Superior temporal gyrus (tissue), 1 donor: ENCODE results near the gene CELF1.
"Not testable (repeated sequence)": the region's sequence is repeated elsewhere in the genome, so short reads cannot be mapped to it uniquely, and the experiment has no call there.

Experiments
- DNase-seq: peaks from one replicate; pipeline ENCODE4 v3.0.0-alpha.2; 2016; ENCODE audit errors: extremely low spot score

Gene CELF1

DNA sequence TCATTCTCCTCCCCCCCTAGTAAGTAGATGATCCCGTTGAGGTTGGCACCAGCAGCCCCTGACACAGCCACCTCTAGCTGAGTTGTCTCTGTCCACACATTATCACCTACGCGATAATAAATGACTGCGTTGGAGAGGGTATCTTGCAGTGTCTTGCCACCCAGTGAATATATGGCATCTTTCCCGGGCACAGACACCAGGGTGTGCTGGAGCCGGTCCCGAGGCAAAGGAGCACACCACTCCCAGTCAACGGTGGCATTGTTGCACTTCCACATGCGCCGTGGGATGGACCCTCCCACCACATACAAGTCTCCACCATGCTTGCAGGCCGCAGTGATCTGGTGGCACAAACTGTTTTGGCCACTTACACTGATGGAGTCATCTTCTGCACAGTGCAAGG is 20.4 kb upstream of the CELF1 start:
- DNase-seq = peak; percentile 71

DNA sequence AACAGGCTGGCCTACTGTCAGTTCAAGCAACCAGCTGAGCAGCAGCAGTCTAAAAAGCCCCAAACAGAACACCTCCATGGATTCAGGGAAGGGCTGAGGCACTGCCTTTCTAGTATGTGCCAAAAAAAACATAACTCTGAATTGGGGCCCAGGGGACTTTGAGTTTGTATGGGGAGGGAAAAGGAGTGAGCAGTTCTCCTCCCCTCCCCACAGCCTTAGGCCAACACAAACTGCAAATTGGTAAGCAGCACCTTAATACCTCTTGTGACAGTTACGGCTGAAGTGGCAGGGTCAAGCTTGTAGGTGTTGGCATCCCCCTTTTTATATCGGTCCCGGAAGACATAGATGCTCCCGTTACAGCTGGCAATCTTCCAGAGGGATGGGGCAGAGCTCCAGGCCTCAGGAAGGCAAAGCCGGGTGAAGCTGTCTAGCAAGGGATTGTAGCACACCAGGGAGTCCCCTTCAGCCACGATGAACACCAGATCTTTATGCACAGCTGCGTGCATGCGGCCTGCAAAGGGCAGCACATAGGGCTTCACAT is 19.9 kb upstream of the CELF1 start:
- peak; percentile 34 for DNase-seq

DNA sequence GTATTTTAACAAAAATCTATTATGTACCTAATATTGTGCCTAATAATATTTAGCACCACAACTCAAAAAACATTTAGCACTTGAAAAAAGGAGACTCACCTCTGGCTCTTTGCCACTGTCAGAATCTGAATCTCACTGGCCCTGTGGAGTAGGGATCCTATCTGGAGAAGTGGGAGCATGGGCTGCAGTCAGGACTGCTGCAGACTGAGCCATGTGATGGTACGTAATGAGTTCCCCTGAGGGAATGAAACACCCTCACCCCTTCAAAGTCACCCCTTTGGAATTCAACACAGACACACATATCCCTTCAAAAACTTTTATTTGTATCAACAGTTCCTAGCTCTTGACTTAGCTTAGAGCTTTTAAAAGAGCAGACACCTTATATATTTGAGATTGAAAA is 19.0 kb upstream of the CELF1 start:
- DNase-seq = peak; percentile 13

DNA sequence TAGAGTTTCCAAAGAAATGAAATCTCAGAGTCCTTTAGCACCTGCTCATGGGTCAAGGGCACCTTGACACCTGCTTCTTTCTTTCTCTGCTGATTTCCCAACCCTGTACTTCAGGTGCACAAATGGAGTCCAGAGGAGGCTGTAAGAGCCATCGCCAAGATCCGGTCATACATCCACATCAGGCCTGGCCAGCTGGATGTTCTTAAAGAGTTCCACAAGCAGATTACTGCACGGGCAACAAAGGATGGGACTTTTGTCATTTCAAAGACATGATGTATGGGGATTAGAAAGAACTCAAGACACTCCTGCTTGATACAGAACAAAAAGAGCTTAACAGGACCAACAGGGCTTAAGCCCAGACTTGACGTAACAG is 18.4 kb upstream of the CELF1 start:
- no peak for DNase-seq

DNA sequence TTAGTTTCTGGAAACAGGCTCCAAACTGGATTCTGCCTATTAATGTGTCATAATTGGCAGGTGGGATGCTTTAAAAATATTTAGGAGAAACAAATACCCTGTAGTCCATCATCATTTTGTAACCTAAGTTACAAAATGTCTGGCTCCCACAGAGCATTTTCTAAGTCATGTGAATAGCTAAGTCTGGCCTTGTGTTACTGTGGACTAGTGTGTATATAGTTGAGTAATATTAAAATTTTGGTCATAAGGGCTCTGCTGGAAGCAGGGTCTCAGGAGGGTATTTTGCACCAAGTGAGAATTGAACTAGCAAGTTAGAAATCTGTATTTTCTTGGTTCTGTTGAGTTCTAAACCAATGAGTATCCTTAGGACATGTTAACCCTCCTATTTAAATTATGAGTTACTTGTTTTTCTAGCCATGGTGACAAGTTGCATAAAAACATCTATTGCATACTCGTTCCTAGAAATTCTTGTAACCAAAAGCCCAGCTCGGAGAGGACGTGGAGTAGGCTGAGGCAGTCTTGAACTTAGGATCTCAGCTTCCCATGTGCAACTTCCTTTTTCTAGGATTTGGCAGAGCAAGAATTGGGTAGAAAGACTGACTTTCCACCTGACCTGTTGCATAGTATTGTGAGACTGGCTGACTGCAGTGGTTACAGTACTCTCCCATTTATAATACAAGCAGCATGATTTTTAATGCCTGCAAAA is 17.9 kb upstream of the CELF1 start:
- DNase-seq = no peak

DNA sequence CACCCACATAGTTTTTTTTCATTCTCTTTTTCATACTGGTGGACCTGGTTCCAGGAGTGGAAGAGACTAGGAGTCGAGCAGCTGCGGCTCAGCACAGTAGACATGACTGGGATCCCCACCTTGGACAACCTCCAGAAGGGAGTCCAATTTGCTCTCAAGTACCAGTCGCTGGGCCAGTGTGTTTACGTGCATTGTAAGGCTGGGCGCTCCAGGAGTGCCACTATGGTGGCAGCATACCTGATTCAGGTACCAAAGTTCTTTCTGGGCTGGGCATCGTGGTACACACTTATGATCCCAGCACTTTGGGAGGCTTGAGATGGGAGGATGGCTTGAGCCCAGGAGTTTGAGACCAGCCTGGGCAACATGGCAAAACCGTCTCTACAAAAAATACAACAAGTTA is 16.7 kb upstream of the CELF1 start:
- DNase-seq = no peak

DNA sequence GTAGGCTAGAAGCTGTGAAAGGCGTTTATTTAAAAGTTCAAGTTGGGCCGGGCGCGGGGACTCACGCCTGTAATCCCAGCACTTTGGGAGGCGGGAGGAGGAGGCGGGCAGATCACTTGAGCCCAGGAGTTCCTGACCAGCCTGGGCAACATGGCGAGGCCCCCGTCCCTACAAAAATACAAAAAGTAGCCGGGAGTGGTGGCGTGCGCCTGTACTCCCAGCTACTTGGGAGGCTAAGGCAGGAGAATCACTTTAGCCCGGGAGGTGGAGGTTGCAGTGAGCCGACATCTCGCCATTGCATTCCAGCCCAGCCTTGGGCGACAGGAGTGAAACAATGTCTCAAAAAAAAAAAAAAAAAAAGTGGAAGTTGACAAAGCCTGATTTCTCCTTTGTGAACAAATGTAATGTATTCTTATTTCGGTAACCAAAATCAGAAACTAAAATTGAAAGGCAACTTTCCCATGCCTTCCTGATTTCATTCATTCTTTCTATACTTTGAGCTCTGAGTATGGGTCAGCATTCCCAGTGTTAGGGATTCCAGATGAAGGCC is 13.3 kb upstream of the CELF1 start:
- no peak for DNase-seq

DNA sequence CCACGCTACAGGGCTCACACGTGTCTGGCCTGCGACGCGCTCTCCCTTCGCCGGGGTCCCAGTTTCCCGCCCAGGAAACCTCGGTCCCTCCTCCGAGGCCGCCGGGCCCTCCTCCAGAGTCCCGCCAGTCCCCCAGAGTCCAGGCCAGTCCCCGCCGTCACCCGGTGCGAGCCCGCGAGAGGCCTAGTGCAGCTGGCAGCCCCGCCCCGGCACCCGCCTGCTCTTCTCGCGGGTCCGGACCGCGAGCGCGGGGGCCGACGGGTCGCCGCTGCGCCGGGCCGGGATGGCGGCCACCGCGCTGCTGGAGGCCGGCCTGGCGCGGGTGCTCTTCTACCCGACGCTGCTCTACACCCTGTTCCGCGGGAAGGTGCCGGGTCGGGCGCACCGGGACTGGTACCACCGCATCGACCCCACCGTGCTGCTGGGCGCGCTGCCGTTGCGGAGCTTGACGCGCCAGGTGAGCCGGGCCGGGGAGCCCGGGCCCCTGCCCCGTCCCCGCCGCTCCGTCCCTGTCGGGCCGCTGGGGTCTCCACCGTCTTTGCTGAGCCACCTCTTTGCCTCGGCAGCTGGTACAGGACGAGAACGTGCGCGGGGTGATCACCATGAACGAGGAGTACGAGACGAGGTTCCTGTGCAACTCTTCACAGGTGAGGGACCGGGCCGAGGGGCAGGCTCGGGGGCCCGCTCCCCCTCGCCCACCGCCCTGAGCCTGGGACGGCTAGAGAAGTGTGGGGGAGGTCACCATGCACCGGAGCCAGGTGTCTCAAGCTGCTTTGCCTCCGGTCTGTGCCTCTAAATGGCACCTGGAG is 12.6 kb upstream of the CELF1 start, which contains the start of gene PTPMT1:
PTPMT1 (plus strand) TSS at position 260 of the 809 bp plus-strand sequence; CDS start at position 284, 24 bp downstream.
- no peak for DNase-seq

DNA sequence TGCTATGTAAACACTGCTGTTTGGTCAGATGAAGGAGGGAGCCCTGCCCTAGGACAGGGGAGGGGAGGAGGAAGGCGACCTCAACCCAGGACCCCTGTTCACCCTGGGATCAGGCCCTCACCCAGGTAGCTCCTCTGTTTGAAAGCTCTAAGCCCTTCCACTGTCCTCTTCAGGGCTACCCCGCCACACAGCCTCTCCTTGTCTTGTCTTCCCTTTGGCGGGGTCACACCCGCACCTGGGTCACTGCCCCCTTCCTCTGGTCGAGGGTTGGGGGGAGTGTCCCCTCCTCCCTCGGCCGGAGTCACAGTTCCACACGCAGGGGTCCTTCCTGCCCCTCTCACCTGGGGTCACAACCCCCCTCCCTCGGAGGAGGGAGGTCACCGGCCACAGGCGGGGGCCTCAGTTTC is 12.0 kb upstream of the CELF1 start:
- no peak for DNase-seq

DNA sequence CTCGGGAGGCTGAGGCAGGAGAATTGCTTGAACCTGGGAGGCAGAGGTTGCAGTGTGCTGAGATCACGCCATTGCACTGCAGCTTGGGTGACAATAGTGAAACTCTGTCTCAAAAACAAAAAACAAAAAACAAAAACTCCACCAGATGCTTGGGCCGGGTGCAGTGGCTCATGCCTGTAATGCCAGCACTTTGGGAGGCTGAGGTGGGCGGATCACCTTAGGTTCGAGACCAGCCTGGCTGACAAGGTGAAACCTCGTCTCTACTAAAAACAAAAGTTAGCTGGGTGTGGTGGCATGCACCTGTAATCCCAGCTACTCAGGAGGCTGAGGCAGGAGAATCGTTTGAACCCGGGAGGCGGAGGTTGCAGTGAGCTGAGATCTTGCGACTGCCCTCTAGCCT is 11.4 kb upstream of the CELF1 start:
- DNase-seq = not testable (repeated sequence)

DNA sequence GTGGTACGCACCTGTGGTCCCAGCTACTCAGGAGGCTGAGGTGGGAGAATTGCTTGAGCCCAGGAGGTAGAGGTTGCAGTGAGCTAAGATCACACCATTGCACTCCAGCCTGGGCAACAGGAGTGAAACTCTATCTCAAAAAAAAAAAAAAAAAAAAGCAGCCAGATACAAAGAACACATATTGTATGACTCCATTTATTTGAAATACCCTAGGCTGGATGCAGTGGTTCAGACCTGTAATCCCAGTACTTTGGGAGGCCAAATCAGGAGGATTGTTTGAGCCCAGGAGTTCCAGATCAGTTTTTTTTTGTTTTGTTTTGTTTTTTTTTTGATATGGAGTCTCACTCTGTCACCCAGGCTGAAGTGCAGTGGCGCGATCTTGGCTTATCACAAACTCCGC is 9.5 kb upstream of the CELF1 start:
- not testable (repeated sequence) for DNase-seq

DNA sequence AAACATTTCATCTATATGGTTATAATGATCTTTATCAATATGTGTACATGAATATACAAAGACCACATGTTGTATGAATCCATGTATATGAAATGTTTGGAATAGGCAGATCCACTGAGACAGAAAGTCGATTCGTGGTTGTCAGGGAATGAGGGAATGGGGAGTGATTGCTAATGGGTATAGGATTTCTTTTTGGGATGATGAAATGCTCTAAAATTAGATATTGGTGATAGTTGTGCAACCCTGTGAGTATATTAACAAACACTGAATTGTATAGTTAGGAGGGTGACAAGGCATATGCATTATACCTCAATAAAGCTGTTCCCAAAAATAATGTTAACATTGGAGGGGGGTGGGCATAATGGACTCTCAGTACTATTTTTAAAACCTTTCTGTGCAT is 7.5 kb upstream of the CELF1 start:
- no peak for DNase-seq

DNA sequence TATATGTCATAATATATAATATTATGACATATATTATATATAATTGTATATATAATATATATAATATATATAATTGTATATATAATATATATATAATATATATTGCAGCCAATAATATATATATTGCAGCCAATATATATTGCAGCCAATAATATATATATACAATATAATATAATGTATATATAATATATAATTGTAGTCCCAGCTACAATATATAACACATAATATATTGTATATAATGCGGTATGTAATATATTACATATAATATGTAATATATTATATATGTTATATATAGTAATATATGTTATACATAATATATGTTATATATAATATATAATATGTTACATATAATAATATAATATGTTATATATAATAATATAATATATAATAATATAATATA is 5.8 kb upstream of the CELF1 start:
- no peak for DNase-seq

DNA sequence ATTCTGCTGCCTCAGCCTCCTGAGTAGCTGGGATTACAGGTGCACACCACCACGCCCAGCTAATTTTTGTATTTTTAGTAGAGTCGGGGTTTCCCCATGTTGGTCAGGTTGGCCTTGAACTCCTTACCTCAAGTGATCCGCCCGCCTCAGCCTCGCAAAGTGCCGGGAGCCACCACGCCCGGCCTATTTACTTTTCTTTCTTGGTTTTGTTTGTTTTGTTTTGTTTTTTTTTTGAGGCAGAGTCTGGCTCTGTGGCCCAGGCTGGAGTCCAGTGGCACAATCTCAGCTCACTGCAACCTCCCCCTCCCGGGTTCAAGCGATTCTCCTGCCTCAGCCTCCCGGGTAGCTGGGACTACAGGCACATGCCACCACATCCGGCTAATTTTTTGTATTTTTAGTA is 4.1 kb upstream of the CELF1 start:
- DNase-seq = not testable (repeated sequence)

DNA sequence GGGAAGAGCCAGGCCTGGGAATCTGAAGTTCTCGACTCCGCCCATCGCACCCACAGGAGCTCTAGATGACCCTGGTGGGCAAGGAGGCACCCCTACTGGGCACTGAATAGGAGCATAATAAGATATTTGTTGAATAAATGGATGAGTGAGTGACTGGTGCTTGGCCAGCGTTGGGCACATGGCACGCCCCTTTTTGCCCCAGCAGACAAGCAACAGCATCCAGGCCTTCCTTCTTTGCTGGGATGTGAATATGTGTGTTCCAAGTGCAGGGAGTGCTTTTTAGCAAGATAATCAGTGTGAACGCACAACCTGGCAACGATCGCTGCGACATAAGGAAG is 443 bp upstream of the CELF1 start:
- DNase-seq = no peak

DNA sequence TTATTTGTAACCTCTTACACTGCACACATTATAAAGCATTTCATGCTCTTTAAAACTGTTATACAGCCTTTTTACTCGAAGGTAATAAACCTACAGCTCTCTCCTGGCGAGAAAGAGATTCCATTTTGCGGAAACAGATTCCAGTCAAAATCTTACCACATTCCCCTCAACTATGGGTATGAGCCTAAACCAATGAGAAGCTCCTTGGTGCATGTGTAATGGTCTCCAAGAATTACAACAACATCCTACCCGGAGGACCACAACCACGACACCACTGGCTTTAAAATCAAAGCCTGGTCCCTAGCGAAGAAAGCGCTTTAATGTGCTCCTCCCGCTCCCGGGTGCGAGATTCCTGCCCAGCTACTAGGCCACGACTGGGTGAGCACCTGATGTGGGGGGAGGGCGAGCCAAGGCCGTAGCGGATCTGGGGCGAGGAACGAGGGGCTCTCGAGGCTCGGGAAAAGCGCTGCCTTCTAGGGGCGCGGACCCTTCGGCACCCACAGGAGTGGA is 821 bp downstream of the CELF1 start:
- DNase-seq = peak; percentile 32

DNA sequence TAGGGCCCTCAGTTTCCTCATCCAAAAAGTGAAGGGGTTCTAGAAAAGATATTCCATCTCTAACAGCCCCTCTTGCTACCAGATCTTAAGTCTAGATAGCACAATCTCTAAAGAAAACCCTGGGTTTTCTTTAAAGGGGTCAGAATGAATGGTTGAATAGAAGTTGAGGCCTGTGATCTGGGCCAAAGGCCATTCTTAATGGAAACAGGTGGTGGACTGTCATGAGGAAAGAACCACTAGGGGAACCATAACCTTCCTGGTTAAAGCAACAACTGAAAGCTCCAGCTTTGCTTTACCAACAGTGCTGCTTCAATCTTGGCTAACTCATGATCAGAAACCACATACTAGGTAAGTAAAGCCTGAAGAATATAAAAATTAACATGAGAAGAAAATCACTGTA is 1.8 kb downstream of the CELF1 start:
- DNase-seq = peak; percentile 10

DNA sequence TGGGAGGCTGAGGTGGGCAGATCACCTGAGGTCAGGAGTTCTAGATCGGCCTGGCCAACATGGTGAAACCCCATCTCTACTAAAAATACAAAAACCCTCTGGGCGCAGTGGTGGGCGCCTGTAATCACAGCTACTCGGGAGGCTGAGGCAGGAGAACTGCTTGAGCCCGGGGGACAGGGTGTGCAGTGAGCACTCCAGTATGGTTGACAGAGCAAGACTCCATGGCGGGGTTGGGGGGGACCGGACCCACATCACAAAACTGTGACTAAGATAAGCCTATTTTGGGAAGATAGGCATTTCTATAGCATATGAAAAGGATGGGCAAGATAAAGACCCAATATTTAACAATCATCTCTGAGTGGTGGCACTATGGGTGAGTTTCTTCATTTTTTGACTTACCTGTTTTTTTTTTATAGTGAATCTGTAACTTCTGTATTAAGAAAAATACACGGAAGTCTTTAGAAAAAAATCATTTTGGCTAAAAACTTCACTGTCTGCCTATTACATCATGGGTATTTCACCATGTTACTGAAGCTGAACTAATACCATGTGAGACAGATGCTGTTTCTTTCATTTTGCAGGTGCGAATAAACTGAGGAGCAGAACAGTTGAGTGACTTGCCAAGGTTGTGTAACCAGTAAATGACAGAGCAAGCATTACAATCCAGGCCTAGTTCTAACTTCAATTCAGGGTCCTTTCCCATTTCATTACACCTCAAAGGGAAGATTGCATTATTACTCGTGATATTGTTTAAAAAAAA is 2.5 kb downstream of the CELF1 start:
- no peak for DNase-seq

DNA sequence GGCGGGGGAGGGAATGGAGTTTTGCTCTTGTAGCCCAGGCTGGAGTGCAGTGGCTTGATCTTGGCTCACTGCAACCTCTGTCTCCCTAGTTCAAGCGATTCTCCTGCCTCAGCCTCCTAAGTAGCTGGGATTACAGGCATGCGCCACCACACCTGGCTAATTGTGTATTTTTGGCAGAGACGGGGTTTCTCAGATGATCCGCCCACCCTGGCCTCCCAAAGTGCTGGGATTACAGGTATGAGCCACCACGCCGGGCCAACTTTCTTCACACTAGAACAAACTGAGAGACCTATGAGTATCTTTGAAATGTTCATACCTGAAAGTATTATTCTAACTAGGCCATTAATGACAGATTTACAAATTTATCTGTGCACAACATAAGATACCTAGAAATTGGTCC is 6.7 kb downstream of the CELF1 start:
- not testable (repeated sequence) for DNase-seq

DNA sequence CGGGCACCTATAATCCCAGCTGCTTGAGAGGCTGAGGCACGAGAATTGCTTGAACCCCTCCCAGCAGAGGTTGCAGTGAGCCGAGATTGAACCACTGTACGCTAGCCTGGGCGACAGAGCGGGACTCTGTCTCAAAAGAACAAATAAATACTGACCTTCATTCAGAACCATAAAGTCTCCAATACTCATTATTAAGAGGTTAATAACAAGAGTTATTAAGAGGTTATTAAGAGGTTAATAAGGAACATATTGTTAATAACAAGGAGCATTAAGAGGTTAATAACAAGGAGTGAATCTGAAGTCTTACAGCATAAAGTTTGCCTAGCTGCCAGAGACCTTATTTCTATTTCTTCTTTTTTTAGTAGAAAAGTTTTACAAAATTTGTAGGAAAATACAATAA is 7.6 kb downstream of the CELF1 start:
- DNase-seq = no peak

DNA sequence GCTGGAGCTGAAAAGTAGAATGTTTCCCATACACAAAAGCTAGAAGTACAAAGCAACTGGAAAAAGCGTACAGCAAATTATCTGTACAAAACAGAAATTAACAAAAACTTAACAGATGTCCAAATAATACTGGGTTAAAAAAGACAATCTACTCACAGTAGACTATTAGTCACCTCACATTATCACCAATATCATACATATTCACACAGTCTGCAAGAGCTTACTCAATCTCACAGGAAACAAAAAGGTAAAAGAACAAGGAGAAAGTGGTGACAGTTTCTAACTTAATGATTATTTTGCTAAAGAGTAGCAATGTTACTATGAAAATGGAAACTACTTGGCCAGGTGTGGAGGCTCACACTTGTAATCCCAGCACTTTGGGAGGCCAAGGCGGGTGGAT is 11.9 kb downstream of the CELF1 start:
- DNase-seq = no peak

DNA sequence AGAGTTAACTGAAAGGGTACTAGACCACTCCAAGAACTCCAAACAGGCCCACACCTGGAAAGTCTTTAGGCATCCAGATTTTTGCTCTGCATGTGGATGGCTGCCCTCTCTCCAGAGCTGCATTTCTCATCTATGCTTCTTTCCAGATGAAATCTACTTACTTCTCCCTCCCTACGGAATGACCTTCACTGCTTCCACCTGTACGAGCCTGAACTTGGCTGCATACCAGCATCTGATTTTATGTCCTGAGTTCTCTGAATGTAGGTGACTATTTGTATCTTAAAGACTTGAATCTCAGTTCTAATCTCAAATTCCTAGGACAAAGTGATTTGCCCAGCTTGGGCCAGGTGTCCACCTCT is 13.3 kb downstream of the CELF1 start:
- DNase-seq = no peak
